NCI-H128 (cell line): ENCODE results near the gene CCDC190.
"Not testable (repeated sequence)": the region's sequence is repeated elsewhere in the genome, so short reads cannot be mapped to it uniquely, and the experiment has no call there.

Experiments
- DNase-seq: peaks from one replicate; lab custom pipeline; 2025; ENCODE audit not compliant: unreplicated experiment; lab: John Stamatoyannopoulos, UW

CCDC190 gene

DNA sequence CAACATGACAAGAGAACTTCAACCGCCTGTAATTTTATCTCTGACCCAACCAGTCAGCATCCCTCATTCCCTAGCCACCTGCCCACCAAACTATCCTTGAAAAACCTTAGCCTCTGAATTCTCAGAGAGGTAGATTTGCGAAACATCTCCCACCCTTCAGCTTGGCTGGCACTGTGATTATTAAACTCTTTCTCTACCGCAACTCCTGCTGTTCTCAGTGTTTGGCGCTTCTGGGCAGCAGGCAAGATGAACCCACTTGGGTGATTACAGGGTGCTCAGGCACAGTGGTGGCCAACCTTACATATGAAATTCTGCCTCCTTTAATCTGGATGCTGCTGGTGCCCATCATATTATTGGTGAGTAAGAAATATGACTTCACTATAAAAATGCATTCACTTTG lies 22.1 kb downstream of the CCDC190 start:
- no peak for DNase-seq

DNA sequence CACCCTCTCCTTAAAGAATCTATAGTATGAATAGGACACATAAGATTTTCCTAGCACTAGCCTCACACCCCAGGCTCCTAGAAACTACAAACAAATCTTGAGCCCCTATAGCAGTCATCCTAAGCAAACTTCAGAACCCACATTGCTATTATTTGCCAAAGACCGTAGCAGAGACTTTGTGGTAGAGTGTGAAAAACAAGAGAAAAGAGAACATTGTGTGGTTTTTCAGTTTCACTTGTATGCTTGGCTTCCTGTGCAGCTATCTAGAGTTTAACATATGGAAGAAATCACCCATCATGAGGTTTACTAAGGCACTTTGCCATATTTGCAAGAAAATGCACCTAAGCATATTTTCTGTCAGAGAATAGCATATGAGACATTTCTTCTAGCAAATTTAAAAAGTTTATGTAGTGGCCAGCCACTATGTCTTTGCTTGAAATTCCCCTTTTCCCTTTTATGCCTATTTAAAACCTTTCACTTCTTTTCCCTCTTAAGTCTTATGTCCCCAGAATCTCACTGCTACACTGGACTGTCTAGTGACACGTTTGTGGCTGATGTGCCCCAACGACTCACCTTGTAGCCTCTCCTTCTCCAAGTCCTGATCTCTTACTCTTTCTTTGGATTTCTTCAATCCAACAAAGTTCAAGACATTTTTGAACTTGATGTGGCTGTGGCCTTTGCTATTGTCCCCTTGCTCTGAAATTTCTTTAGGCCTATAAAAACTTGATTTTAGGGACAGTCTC lies 25.6 kb downstream of the CCDC190 start:
- DNase-seq = no peak

DNA sequence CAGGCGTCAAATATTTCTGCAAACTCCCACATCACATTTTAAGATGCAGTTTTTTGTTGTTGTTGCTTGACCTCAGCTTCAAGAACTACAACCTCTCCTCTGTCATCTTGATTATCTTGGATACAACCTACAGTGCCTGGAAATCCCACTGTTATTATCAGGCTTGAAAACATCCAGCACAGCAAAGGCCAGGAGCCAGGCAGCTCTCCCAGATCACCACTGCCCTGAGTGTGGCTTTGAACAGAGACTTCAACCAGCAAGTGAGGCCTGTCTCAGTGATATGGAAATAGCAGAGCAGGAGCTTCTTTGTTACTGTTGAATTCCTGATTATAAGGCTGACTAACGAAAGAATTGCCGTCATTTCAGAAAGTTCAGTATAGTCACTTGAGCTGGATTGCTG lies 28.5 kb downstream of the CCDC190 start:
- no peak for DNase-seq

DNA sequence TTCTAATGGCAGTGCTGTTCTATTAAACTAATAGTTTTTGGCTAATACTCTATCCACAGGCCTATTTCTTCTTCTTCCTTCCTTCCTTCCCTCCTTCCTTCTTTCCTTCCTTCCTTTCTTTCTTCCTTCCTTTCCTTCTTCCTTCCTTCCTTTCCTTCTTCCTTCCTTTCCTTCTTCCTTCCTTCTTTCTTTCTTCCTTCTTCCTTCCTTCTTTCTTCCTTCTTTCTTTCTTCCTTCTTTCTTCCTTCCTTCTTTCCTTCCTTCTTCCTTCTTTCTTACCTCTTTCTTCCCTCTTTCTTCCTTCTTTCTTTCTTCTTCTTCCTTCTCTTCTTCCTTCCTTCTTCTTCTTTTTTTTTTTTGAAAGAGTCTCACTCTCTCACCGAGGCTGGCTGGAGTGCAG lies 31.7 kb downstream of the CCDC190 start:
- DNase-seq = no peak

DNA sequence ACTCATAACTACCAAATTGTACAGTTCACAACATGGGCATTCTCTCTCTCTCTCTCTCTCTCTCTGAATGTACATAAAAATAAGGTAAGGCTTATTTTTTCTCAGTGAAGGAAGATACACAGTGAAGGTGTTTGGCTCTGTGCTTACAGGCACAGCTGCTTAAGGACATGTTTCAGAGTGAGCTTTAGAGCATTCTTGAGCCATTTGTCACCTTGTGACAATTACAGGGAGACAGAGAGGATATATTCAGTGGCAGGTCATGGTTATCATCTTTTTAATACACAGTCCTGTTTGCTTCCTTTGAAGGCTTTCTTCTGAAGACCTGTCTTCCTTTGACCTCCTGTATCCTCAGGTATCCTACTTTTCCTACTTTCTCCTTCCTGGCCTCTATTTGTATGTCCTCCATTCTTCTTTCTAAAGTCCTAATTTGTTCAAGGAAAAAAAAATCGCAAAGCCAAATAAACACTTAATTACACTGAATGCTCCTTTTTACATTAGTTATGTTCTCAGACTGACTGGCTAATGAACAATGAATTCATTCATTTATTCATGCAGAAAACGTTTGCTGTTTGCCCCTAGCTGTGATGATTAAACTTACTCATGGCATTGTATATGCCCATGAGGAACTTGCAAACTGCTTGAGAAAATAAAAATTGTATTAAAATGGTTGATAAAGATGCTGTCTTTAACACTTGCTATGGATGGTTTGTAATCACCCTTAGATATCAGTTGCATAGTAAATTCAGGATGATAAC lies 37.0 kb downstream of the CCDC190 start:
- no peak for DNase-seq

DNA sequence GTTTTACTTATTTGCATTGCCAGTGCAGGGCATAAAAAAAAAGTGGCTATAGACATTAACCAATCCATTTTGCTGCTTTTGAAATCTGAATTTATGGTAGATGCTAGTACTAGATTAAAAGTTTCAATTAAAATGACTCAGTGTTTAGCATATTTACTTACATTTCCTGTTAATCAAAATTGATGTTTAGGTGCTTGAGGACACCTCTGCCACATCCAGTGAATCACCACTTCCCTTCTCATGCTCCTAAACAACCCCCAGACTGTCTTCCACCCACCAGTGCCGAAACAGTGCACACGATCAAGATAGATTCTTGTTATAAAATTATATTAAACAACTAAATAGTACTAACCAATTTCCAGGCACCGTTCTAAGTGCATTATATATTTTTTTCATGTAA lies 37.7 kb downstream of the CCDC190 start:
- no peak for DNase-seq

DNA sequence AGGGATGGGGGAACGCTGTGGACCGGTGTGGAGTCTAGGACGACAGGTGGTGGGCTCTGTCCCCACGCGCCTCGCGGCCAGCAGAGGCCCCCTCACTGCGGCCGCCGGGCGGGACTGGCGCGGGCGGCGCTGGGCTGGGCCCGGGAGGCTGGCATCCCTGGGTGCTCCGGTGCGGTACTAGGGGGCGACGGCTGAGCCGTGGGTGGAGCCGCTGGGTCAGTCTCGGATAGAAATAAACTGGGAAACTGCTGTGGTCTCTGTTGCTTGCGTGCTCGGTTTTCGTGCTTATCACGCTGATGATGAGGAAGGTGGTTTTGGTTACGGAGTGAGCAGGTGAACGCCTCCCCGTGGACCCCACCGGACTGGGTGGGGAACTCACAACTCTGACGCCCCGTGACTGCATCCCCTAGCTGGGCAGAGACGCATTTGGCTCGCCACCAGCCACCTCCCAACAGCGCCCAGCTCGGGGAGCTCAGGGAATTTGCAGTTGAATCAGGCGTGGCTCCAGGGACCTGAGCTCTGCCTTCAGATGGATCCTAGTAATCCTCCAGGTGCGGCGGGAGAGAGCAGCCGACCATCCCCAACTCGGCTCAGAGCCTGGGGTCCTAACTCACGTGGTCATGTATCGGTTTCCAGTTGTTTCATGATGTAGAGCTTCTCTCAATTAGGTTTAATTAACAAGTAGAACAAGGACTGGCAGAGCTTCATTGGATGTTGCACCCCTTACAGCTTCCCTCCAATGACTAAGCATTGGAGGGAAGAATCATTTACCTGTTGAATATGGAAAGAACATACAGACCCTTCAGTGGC lies 38.4 kb downstream of the CCDC190 start:
- DNase-seq = no peak

DNA sequence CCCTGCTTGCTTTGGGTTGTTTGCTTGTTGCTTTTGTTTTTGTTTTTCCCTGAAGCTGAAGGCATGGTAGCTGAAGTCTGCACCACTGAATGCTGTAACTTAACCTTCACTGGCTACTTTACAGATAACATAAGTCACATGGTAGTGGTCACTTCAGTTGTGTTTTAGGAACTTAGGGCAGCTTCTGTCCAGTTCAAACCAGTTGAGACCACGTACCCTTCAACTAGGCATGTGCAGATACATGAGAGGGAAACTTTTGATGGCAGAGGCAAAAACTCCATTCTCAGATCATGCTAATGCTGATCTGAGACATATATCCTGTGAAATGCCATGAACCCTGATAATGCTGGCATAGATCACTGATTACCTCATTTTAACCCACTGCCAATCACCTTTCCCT lies 42.3 kb downstream of the CCDC190 start:
- not testable (repeated sequence) for DNase-seq

DNA sequence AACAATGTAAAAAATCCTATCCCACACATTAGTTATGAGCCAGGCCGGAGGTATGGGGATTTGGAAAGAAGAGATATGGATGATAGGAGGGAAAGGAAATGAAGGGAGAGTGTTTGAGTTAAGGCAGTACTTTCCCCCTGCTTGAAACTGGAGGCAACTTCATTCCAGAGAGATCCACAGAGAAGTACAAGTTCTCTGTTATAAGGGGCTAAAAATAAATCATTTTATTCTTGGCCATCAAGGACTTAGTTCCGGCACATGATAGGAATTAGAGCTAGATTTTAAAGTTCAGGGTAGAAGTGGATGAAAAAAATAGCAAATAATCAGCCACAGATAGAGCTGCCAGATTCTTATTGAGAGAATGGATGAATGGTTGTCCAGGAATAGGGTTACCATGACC lies 42.8 kb downstream of the CCDC190 start:
- not testable (repeated sequence) for DNase-seq

DNA sequence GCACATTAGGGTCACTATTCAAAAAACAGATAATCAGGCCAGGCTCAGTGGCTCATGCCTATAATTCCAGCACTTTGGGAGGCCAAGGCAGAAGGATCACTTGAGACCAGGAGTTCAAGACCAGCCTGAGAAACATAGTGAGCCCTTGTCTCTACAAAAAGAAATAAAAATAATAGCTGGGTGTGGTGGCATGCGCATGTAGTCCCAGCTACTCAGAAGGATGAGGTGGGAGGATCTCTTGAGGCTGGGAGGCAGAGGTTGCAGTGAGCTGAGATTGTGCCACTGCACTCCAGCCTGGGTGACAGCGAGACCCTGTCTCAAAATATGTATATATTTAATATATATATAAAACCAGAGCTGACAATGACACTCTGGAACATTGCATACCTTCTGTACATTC lies 48.6 kb downstream of the CCDC190 start:
- DNase-seq = not testable (repeated sequence)

DNA sequence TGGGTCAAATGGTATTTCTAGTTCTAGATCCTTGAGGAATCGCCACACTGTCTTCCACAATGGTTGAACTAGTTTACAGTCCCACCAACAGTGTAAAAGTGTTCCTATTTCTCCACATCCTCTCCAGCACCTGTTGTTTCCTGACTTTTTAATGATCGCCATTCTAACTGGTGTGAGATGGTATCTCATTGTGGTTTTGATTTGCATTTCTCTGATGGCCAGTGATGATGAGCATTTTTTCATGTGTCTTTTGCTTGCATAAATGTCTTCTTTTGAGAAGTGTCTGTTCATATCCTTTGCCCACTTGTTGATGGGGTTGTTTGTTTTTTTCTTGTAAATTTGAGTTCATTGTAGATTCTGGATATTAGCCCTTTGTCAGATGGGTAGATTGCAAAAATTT lies 53.5 kb downstream of the CCDC190 start:
- DNase-seq = not testable (repeated sequence)
